SU-DHL-6 (cell line): Measurements from ENCODE around the gene KCNE5.

Source experiments
- H2AFZ ChIP-seq: fragments of 200-600 bp; sonication (generic); 2 replicates; pipeline ENCODE4 v1.6.1; 2014; ENCODE audit warnings: low read depth, mild to moderate bottlenecking, moderate library complexity, mixed read lengths, antibody characterized with exemption, low read length; ENCODE audit not compliant: severe bottlenecking
- H3F3A ChIP-seq: fragments of 200-600 bp; shearing (Covaris generic); 2 replicates; pipeline ENCODE4 v1.6.0; 2016; ENCODE audit warnings: antibody characterized with exemption, mild to moderate bottlenecking; ENCODE audit not compliant: insufficient read depth
- H3K27ac ChIP-seq: fragments of 200-600 bp; sonication (generic); 2 replicates; pipeline ENCODE4 v1.5.1; 2016; ENCODE audit warnings: low read depth, mild to moderate bottlenecking, low read length, moderate library complexity, mixed read lengths
- H3K27me3 ChIP-seq: fragments of 200-600 bp; sonication (generic), shearing (Covaris generic); 2 replicates; pipeline ENCODE4 v1.6.0; 2014; ENCODE audit warnings: mild to moderate bottlenecking, low read length
- H3K36me3 ChIP-seq: fragments of 200-600 bp; sonication (generic); 2 replicates; pipeline ENCODE4 v1.6.1; 2014; ENCODE audit warnings: mild to moderate bottlenecking, low read length, mixed read lengths
- H3K4me2 ChIP-seq: fragments of 300-600, 200-600 bp; shearing (Covaris generic), sonication (generic); 2 replicates; pipeline ENCODE4 v1.6.0; 2014; ENCODE audit warnings: low read length, low read depth, mild to moderate bottlenecking; ENCODE audit not compliant: poor library complexity, severe bottlenecking
- H3K4me3 ChIP-seq: fragments of 200-600 bp; sonication (generic); 2 replicates; pipeline ENCODE4 v1.5.1; 2014; ENCODE audit warnings: antibody characterized with exemption, low read length, mild to moderate bottlenecking, mixed read lengths; ENCODE audit not compliant: insufficient read depth, poor library complexity, severe bottlenecking
- H3K79me2 ChIP-seq: fragments of 200-600 bp; sonication (generic); 2 replicates; pipeline ENCODE4 v1.6.1; 2014; ENCODE audit warnings: mild to moderate bottlenecking, low read length, moderate library complexity; ENCODE audit not compliant: insufficient read depth
- H3K9ac ChIP-seq: fragments of 200-600 bp; sonication (generic); 2 replicates; pipeline ENCODE4 v1.7.0; 2014; ENCODE audit warnings: mild to moderate bottlenecking, low read length
- H3K9me2 ChIP-seq: fragments of 200-600 bp; sonication (generic); replicated peaks from 2 replicates; pipeline ENCODE4 v1.6.1; 2014; ENCODE audit warnings: low read length; ENCODE audit not compliant: insufficient read depth
- H3K9me3 ChIP-seq: fragments of 200-600 bp; sonication (generic); 2 replicates; pipeline ENCODE4 v1.6.1; 2014; ENCODE audit warnings: low read length, mixed read lengths; ENCODE audit not compliant: insufficient read depth
- H4K20me1 ChIP-seq: fragments of 200-600 bp; sonication (generic); 2 replicates; pipeline ENCODE4 v1.6.1; 2014; ENCODE audit warnings: low read depth, mild to moderate bottlenecking, antibody characterized with exemption, low read length, moderate library complexity, mixed read lengths
- EZH2phosphoT487 ChIP-seq: fragments of 200-600 bp; sonication (generic), shearing (Covaris generic); conservative IDR thresholded peaks from 2 replicates; pipeline ENCODE4 v1.6.1; 2018; ENCODE audit warnings: mild to moderate bottlenecking, antibody characterized with exemption, low read length, moderate library complexity, mixed read lengths
- TF ChIP-seq, protein P1 (sequence below): fragments of 200-600 bp; sonication (generic); IDR thresholded peaks from one replicate; pipeline ENCODE4 v1.5.1; 2017; ENCODE audit warnings: antibody characterized with exemption, mild to moderate bottlenecking, low read length, moderate library complexity; ENCODE audit not compliant: insufficient read depth, poor library complexity, severe bottlenecking

Gene KCNE5

DNA sequence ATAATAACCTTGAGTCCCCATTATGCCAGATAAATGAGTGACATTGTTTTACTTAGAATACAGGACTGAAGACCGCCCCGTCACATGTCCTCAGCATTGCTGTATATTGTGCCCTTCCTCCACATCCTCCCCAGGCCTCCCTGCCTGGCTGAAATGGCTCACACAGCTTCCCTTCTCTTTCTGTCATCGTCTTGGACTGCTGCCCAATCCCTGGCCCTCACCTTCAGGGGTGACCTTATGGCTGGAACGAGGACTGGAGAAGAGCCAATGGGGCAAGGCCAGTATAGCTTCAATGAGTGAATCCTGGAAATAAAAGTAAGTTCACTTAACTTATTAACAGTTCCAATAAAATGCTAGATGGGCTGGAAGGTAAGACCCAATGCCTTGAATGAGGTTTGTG lies 2.7 kb downstream of the KCNE5 start:
- Histone ChIP-seq H3K79me2 (no peaks in the 10 kb centered on the region), H3K27ac (no peak overlapping the region), H3K4me3 (no peak overlapping the region), H3K27me3 (no peaks in the 10 kb centered on the region), H3K9me3 (no peaks in the 10 kb centered on the region), H3K9ac (no peak overlapping the region), H3K4me2 (no peak overlapping the region), H2AFZ (no peak overlapping the region), H3F3A (no peaks in the 10 kb centered on the region), H3K9me2 (no peaks in the 10 kb centered on the region), H3K36me3 (no peaks in the 10 kb centered on the region), H4K20me1 (no peaks in the 10 kb centered on the region)
- TF ChIP-seq, protein P1, sequence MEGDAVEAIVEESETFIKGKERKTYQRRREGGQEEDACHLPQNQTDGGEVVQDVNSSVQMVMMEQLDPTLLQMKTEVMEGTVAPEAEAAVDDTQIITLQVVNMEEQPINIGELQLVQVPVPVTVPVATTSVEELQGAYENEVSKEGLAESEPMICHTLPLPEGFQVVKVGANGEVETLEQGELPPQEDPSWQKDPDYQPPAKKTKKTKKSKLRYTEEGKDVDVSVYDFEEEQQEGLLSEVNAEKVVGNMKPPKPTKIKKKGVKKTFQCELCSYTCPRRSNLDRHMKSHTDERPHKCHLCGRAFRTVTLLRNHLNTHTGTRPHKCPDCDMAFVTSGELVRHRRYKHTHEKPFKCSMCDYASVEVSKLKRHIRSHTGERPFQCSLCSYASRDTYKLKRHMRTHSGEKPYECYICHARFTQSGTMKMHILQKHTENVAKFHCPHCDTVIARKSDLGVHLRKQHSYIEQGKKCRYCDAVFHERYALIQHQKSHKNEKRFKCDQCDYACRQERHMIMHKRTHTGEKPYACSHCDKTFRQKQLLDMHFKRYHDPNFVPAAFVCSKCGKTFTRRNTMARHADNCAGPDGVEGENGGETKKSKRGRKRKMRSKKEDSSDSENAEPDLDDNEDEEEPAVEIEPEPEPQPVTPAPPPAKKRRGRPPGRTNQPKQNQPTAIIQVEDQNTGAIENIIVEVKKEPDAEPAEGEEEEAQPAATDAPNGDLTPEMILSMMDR: no peak
- TF ChIP-seq EZH2phosphoT487: no peak

DNA sequence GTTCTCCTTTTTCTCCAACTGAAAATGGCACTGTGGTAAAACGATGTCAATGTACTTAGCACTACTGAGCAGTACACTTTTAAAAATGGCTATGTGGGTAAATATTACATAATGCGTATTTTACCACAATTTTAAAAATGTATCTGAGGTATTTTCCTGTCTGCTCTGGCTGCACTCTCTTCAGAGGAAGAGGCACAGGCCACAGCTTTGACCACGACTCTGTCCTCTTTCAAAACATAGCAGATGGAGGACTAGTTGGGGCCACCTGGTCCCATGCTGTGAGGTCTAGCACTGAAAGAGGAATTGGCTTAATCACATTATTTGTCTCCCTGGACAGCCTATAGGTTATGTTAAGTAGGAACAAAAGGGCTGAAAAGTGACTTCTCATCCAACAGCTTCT lies 5.2 kb downstream of the KCNE5 start:
- Histone ChIP-seq H3K9me3 (no peaks in the 10 kb centered on the region), H3K9me2 (no peaks in the 10 kb centered on the region), H3K4me2 (no peak overlapping the region), H3K9ac (no peak overlapping the region), H3K4me3 (no peak overlapping the region), H4K20me1 (no peaks in the 10 kb centered on the region), H3K79me2 (no peaks in the 10 kb centered on the region), H3K36me3 (no peaks in the 10 kb centered on the region), H3K27me3 (no peaks in the 10 kb centered on the region), H3F3A (no peaks in the 10 kb centered on the region), H2AFZ (no peak overlapping the region), H3K27ac (no peak overlapping the region)
- no peak for TF ChIP-seq EZH2phosphoT487
- TF ChIP-seq, protein P1: no peak

DNA sequence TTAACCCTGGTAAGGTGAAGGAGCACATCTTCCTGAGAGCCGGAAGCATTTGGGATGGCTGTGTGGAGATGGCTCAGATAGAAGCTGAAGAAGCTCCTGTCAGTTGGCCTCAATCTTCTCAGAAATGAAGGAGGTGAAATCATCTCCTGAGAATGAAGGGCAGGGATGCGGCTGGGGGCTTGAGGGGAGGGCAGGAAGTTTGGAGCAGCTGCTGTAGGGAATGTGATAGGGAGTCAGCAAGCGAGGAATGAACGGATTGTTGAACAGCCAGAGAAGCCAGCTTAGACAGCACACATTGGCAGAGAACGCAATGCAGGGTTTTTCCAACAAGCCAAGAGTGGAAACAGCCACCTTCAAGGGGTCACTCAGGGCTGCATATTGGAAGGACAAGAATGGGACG lies 10.0 kb downstream of the KCNE5 start:
- TF ChIP-seq, protein P1: no peak

DNA sequence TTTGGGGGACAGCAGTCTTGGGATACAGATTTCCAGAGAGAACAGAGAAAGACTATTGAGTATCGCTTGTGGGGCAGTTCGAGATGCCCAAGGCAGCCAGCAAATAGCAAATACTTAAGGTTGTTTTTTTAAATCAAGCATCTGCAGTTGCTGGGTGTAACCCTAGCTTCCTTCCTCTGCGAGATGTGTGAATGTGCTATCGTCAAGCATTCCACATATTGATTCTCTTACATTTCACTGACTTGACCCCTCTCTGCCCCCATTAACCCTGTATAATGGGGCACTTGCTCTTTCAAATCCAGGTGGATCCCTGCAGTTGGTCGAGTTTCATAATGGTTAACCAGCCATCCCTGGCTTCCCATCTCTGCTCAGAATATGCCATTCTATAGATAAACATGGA lies 23.5 kb downstream of the KCNE5 start:
- Histone ChIP-seq H3K9me3 (no peaks in the 10 kb centered on the region), H3K4me2 (no peak overlapping the region), H3K27ac (no peak overlapping the region), H3K36me3 (no peaks in the 10 kb centered on the region), H3F3A (no peaks in the 10 kb centered on the region), H3K27me3 (no peaks in the 10 kb centered on the region), H3K9me2 (no peaks in the 10 kb centered on the region), H3K79me2 (no peaks in the 10 kb centered on the region), H3K9ac (no peak overlapping the region), H4K20me1 (no peaks in the 10 kb centered on the region), H2AFZ (no peak overlapping the region), H3K4me3 (no peak overlapping the region)
- TF ChIP-seq, protein P1: no peak
- TF ChIP-seq EZH2phosphoT487: no peak

More for the DNA sequence above, 10.0 kb downstream of the KCNE5 start:
- Histone ChIP-seq H3K36me3 (no peaks in the 10 kb centered on the region), H3K27me3 (no peaks in the 10 kb centered on the region), H3K4me2 (no peak overlapping the region), H4K20me1 (no peaks in the 10 kb centered on the region), H3K79me2 (no peaks in the 10 kb centered on the region), H3K9ac (no peak overlapping the region), H2AFZ (no peak overlapping the region), H3K27ac (no peak overlapping the region), H3K9me3 (no peaks in the 10 kb centered on the region), H3K4me3 (no peak overlapping the region), H3F3A (no peaks in the 10 kb centered on the region), H3K9me2 (no peaks in the 10 kb centered on the region)
